ENCODE measurements around the gene LRRN4CL.
"Not testable (repeated sequence)": the region's sequence is repeated elsewhere in the genome, so short reads cannot be mapped to it uniquely, and the experiment has no call there.

The LRRN4CL gene

GRCh38 chr11:62675415-62675814 lies 13.9 kb downstream of the LRRN4CL start:
- DNase-seq: not testable (repeated sequence)

DNA sequence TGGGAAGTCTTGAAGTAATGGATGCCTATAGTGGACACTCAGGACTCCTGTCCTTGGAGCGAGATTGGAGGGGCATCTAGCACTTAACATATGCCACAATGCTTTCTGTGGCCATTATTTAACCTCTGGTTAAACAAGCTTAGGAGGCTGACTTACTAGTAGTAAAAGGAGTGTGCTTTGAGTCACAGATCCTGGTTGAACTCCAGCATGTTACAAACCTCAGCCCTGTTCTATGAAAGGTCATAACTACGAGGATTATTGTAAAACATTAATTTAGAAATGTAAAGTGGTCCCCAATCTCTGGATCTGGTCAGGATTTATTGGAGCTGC lies 16.2 kb downstream of the LRRN4CL start:
- DNase-seq: no peak

DNA sequence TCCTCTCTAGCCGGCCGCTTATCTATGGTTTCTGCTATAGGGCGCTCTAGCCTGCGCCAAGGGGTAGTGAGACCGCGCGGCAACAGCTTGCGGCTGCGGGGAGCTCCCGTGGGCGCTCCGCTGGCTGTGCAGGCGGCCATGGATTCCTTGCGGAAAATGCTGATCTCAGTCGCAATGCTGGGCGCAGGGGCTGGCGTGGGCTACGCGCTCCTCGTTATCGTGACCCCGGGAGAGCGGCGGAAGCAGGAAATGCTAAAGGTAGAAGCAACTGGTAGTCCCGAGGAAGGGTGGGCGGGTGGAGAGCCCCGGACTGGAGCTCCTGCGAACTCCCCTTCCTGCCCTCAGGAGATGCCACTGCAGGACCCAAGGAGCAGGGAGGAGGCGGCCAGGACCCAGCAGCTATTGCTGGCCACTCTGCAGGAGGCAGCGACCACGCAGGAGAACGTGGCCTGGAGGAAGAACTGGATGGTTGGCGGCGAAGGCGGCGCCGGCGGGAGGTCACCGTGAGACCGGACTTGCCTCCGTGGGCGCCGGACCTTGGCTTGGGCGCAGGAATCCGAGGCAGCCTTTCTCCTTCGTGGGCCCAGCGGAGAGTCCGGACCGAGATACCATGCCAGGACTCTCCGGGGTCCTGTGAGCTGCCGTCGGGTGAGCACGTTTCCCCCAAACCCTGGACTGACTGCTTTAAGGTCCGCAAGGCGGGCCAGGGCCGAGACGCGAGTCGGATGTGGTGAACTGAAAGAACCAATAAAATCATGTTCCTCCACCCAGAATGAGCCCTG lies 17.5 kb downstream of the LRRN4CL start, which contains the start of the genes LBHD1 and UQCC3:
Gene LBHD1, minus strand, starts transcription at position 660 of the 782 bp plus-strand sequence. CDS start 2,236 bp downstream, outside the sequence.
Gene UQCC3, plus strand, starts transcription at position 66 of the 782 bp plus-strand sequence. Its CDS starts 73 bp downstream, at position 139.
- DNase-seq: peak; percentile 90 to 98

GRCh38 chr11:62671236-62671607 lies 18.1 kb downstream of the LRRN4CL start:
- peak in 1 of 2 experiments; percentile 81 for DNase-seq

DNA sequence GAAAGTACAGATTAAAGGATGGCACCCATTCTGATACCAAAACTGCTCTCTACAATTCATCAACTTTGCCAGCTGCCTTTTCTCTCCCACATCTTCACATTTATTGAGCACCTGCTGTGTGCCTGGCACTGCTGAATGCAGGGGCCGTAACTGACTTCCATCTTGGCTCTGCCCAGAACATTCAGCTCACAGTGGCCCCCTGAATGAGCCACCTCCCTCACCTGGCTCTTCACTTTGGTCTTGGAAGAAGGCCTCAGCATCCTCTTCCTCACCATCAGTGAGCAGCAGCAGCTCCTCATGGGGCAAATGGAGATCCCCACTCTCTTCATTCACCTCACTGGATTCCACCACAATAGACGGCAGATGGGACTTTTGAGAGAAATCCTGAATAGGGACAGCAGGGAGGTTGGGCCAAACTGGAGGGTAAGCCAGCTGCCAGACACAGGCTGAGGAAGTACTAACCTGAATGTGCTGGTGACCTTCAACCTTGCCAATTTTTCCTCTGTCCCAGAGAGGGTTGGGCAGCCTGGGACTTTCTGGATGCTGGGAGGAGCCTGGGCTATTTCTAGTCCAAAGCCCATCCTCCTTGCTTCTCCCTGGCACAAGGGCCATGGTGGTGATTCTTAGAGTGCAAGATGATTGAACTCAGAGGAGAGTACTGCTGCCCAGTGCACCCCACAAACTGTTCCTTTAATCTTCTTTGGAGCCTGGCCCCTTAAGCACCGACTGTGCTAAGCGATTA lies 19.7 kb downstream of the LRRN4CL start:
- DNase-seq: no peak

DNA sequence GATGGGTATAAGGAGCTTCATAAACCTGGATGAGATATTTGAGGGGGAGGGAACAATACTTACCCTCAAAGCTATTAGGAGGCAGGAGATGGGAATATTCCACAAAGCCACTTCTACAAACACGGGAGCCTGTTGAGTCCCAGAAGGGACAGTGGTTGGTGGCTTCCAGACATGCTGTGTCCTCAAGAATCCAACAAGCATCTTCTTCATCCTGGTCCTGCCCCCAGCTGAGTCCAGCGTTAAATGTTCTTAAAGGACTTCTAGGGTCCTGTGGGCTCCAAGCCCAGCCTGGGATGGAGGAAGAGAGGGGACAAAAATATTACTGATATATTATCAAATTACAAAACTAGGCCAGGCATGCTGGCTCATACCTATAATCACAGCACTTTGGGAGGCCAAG lies 21.9 kb downstream of the LRRN4CL start:
- DNase-seq: no peak

GRCh38 chr11:62666259-62666926 lies 22.9 kb downstream of the LRRN4CL start:
- DNase-seq: no peak

GRCh38 chr11:62665599-62666258 lies 23.6 kb downstream of the LRRN4CL start:
- peak; percentile 78 to 80 for DNase-seq

DNA sequence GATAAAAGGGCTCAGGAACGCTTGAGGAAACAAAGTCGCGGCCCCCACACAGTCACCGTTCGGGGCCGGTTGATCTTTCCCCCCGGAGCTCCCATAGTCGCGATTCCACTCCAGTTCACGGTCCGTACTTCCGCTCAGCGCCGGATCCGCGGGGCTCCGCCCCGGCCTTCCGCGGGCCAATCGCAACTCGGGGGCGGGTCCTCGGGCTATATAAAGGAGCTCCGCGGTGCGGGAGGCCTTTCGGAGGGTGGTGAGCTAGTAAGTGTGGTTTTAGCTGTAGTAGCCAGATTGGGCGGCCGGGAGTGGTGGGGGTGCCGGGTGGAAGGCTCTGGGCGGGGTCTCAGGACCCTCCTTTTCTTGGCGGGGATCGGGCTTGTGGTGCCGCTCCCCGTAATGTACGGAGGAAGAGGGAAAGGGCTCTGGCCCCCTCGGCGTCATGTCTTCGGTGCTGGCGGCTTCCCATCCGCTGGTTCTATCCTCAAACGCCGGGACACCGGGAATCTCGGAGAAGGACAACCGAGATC lies 24.2 kb downstream of the LRRN4CL start, which contains the start of the genes C11orf98 and CSKMT:
Gene C11orf98, minus strand, starts transcription at position 136 of the 524 bp plus-strand sequence. Its CDS starts 41 bp downstream, at position 95.
Gene CSKMT, plus strand, starts transcription at position 238 of the 524 bp plus-strand sequence. CDS start 568 bp downstream, outside the sequence.
- peak; percentile 82 to 98 for DNase-seq

GRCh38 chr11:62664405-62665074 lies 24.8 kb downstream of the LRRN4CL start:
- peak; percentile 69 to 85 for DNase-seq

GRCh38 chr11:62656796-62657429 lies 32.4 kb downstream of the LRRN4CL start:
- DNase-seq: no peak

GRCh38 chr11:62654297-62654696 lies 35.0 kb downstream of the LRRN4CL start:
- DNase-seq: no peak

DNA sequence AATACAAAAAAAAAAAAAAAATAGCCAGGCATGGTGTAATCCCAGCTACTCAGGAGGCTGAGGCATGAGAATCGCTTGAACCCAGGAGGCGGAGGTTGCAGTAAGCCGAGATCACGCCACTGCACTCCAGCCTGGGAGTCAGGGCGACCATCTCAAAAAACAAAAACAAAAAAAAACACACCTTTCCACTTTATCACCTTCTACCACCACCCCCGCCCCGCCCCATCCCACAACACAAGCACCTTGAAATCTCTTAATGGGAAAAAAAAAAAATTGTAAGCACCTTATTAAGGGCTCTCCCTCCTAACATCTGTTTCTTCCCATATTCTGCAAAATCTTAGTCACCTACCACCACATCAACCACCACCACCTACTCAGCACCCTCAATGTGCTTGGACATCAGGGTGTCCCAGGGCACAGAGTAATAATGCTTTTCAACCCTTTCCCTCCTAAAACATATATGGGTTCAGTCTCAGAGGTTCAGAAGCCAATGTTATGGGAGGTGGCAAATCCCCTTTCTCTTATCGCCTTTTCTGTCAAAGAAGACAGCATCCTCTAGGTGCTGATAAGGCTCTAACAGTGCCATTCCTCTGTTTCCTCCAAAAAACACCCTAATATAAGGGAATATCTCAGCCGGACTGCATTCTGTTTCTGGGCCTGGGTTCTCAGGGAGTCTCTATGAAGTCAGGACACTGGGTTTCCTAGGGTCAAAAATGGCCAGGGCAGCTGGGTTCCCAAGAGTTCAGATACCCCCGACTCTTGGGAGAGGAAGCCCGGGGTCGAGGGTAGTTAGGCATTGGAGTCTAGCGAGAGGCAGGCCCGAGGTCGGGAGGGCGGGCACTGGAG lies 36.9 kb downstream of the LRRN4CL start:
- no peak for DNase-seq

GRCh38 chr11:62650283-62650682 lies 39.0 kb downstream of the LRRN4CL start:
- DNase-seq: not testable (repeated sequence)

DNA sequence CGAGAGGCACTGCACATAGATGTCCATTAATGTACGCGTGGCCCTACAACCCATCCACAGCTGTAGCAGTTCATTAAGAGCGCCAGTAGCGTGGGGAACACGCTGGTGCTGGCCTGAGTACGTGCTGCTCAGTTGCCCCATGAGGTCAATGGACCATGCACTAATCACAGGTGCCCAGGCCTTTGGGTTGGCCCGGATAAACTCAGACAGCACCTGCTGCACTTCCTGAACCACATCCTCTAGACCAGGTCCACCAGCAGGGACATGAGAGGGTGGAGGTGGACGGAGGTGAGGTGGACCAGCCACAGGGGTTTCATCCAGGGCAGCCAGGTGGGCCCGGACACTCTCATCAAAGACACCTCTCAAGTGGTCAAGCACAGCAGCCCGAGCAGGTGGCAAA lies 39.8 kb downstream of the LRRN4CL start:
- DNase-seq: no peak

- no peak for DNase-seq
Measured at GRCh38 chr11:62648967-62649364, 40.4 kb downstream of the LRRN4CL start.

DNA sequence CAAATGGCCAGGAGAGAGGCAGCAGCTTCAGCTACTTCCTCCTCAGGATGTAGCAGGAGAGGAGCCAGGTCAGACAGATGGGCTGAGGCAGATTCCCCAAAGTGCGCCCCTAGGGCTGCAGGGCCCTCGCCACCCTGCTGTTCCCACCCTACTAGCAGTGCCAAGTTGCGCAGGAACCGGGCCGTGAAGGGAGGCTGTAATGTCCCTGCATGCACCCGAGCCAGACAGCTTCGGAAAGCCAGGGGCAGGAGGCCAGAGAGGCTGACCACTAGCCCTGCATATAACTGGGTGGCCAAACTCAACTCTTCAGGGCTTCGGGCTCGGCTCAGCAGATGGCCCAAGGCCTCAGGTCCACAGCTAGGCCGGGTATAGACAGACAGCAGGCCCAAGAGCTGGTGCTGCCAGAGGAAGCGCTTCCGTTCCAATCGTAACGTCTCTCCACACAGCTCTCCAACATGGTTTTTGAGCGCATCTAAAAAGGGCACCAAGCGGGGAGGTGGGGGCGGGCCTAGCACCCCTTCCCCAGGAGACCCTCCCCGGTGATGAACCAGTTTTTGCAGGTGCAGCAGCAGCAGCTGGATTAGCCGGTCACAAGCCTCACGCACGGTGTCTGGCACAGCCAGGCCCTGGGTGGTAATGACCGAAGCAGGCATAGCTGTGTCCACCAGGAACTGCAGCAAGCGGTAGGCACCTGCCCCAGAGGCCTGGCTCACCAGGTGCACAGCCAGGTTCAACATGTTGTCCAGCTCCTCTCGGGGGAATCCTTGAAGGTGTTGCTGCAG lies 41.0 kb downstream of the LRRN4CL start:
- DNase-seq: no peak

GRCh38 chr11:62647609-62648005 lies 41.7 kb downstream of the LRRN4CL start:
- DNase-seq: no peak

GRCh38 chr11:62646825-62647608 lies 42.3 kb downstream of the LRRN4CL start:
- DNase-seq: no peak
